HL-60 (cell line): ENCODE results near the gene CD99L2.

Experiments
- GABPA ChIP-seq: IDR thresholded peaks from 2 replicates; pipeline ENCODE4 v1.6.1; 2012; ENCODE audit warnings: low read depth
- POLR2AphosphoS5 ChIP-seq: IDR thresholded peaks from 2 replicates; pipeline ENCODE4 v1.6.1; 2012; ENCODE audit warnings: low read depth
- TF ChIP-seq, protein P1 (sequence below): IDR thresholded peaks from one replicate; pipeline ENCODE4 v1.5.1; 2011; ENCODE audit warnings: low read length, control low read depth, inconsistent platforms; ENCODE audit not compliant: insufficient read depth

DNA sequence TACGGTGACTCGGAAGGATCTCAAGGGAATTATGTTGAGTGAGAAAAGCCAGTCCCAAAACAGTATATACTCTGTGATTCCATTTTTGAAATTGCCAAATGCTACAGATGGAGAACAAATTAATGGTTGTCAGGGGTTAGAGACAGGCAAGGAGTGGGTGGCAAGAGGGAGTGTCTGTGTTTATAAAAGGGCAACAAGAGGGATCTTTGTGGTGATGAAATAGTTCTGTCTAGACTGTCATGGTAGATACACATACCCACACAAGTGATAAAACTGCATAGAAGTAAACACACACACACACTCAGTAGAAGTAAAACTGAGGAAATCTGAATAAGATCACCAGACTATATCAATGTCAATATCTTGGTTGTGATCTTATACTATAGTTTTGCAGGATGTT is 92.7 kb downstream of the CD99L2 start:
- TF ChIP-seq, protein P1, sequence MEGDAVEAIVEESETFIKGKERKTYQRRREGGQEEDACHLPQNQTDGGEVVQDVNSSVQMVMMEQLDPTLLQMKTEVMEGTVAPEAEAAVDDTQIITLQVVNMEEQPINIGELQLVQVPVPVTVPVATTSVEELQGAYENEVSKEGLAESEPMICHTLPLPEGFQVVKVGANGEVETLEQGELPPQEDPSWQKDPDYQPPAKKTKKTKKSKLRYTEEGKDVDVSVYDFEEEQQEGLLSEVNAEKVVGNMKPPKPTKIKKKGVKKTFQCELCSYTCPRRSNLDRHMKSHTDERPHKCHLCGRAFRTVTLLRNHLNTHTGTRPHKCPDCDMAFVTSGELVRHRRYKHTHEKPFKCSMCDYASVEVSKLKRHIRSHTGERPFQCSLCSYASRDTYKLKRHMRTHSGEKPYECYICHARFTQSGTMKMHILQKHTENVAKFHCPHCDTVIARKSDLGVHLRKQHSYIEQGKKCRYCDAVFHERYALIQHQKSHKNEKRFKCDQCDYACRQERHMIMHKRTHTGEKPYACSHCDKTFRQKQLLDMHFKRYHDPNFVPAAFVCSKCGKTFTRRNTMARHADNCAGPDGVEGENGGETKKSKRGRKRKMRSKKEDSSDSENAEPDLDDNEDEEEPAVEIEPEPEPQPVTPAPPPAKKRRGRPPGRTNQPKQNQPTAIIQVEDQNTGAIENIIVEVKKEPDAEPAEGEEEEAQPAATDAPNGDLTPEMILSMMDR, result no peak
- no peak for TF ChIP-seq POLR2AphosphoS5
- TF ChIP-seq GABPA, result no peak
